Activated naive CD8-positive, alpha-beta T cell treated with anti-CD3 and anti-CD28 coated beads, Interleukin-2, amount 50 U/mL, for 16 hours (primary cell): ENCODE measurements around the gene DYRK4.

ENCODE experiments used
- DNase-seq: peaks from one replicate; pipeline ENCODE4 v3.0.0-alpha.2; 2020; ENCODE audit warnings: low read depth, low spot score

Gene DYRK4

DNA sequence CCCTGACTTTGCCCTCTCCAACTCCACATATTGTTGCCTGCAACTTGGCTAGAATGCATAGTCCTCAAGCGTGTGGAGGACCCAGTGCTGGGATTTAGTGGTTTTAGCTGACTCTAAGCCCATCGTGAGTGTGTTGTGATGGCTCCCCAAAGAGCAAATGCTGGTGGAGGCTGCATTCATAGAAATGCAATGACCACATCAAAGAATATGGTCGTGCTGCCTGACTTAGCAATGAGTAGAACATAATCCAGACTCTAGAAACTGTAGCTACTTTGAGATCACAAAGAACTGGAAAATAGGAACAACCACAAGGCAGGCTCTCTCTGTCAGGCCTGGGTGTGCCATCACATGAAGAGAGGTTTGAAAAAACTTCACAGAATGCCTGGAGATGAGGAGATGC lies 1.3 kb downstream of the DYRK4 start:
- no peak for DNase-seq

DNA sequence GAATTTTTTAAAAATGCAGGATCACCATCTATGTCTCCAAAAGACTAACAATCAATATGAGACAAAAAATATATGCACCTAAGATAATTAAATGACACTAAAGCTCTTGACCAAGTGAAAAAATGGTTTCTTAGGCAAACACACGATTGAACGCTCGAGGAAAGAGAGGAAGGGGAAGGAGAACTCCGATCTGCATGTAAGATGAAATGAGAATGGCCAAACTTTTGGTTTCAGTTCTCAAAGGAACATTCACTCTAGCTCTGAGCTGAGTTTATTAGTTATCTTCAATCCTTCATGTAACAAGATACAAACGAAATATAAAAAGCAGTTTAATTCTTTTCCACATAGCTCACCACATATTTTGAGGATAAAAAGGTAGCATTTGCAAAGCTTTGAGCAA lies 2.8 kb downstream of the DYRK4 start:
- DNase-seq = no peak

GRCh38 chr12:4566474-4566873 lies 4.5 kb downstream of the DYRK4 start:
- DNase-seq = no peak

DNA sequence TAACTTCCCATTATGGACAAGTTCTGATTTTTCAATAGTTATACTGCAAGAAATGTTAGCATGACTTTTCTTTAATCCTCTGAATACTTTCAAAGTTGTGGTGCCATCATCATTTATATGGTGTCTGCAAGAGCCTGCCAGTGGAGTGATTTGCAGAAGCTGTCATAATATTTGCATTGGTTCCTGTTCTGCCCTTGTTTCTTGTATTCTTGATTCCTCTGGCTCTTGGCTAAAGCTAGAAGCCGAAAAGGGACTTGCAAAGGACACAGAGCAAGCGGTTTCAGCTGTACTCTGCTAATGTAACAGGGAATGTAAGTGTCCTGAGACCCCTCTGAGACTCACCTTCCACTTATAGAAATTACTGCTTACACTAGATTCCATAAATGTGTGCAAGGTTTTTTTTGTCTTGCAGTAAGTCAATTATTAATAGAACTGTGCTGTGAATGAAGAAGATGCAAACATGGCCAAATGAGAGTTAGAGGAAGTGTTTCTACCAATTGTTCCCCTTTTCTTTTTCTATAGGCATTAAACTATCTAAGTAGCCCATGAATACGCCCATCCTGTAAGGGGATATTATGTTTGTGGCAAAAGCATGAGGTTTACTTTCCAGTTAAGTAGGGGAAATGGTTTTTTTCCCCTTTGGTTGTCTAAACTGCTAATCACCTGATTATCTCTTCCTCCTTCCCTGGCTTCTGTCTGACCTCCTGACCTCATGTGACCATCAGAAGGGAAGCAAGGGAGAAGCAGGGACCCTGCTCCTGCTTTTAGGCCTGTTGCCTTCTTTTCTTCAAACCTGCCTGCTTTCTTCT lies 5.3 kb downstream of the DYRK4 start:
- no peak for DNase-seq

DNA sequence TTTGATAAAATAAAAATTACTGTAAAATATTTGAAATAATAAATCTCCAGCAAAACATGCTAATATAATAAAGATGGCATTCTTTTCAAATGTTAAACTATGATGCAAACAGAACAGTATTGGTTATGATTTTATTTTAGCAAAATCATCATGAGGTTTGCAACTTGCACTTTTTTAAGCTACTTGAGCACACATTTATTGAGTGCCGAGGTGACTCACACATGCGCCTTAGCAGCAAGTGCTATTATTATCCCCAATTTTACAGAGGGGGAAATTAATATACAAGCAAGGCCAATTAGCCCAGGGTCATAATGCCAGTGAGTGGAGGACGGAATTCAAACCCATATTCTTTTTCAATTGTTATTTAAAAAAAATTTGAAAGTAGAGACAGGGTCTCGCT lies 7.3 kb downstream of the DYRK4 start:
- no peak for DNase-seq

- no peak for DNase-seq
Observed at GRCh38 chr12:4572680-4573079, 10.7 kb downstream of the DYRK4 start.

DNA sequence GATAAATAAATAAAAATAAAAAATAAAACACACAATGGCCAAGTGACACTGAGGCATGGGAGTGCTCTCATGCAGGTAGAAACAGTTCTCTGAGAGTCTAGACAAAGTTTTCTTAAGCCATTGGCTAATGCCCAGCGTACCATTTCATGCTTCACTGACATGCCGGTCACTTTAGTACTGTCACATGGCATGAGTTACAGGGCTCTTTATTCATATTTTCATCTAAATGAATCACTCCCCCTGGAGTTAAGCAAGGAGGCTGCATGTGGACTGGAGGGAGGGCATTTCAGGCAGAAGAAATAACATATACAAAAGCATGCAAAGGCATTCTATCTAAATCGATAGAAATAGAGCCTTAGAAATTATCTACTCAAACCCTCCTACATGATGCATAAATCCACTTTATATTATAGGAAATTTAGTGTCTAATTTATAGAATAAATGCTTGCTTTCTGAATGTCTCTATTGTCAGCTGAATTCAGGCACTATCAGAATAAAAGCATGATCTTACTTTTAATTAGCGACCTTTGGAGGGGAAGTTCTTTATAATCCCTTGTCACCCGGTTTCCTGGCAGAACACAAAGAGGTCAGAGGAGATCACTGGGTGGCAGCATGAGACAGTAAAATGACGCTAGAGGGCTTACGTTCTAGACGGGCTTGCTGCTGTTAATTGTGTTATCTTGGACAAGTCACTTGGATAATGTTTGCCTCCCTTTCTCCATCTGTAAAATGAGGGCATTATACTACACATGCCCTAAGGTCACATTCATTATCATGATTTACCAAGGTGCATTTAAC lies 17.5 kb downstream of the DYRK4 start:
- no peak for DNase-seq

DNA sequence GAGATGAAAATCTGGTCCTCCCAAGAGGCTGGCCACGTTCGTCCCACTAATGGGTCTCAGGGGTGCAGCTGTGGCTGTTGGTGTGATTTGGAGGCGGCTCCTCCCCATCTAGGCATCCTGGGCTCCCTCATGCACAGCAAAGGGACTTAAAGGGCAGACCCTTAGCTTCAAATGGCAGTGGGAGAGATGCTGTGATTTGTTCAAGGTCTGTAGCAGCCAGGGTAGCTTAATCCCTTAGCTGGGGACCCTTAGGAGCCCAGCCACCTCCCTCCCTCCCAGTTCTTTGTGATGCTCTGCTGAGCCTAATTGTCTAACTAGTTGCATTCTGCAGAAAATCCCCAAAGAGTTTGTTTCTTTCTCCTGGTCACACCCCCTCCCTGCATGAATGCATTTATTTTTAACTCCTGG lies 18.3 kb downstream of the DYRK4 start:
- no peak for DNase-seq

DNA sequence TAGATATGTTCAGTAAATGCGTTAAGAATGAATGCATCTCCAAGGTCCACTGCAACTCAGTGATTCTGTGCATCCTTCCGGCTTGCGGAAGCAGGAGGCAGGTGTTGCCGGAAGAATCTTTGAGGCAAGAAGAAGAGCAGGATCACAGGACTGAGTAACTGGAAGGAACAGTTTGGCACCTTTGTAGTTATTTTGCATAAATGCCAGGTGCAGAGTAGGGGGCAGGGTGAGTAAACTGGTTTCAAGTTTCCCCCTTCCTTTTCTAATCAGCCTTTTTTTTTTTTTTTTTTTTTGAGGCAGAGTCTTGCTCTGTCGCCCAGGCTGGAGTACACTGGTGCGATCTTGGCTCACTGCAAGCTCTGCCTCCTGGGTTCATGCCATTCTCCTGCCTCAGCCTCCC lies 22.3 kb downstream of the DYRK4 start:
- DNase-seq = no peak

DNA sequence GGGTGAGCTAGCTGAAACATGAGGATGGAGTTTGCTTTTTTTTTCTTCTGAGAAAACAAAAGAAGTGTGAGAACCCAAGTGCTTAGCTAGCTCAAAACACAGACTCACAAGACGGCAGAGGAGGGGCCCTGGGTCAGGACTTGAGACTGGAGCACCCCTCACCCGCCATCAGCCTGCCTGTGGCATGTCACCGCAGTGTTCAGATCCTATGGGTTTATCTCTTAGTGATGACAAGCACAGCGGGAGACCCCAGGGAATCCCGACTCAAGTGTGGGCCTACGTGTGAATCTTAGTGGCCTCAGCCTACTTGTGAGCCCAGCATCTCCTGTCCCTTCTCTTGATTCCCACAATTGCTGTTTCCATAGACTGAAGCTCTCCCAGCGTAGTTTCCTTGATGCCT lies 22.9 kb downstream of the DYRK4 start:
- DNase-seq = no peak

GRCh38 chr12:4586500-4586899 lies 24.5 kb downstream of the DYRK4 start:
- DNase-seq = no peak

DNA sequence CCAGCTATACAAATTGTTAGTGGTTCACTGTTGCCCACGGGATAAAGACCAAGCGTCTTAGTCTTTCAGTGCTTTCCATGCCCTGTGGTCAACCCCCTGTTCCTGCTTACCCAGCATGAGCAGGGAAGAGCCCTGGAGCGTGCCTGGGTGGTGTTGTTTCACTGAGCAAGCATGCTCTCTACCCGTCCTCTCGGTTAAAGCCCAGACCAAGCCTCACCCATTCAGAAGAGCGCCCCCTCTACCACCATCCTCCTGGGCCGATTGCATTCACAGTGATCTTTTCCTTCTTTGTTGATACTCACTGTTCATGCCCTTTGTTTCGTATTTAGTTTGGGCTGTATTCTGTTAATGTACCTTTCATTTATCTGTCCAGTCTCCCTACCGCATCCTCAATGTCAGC lies 25.1 kb downstream of the DYRK4 start:
- DNase-seq = no peak

DNA sequence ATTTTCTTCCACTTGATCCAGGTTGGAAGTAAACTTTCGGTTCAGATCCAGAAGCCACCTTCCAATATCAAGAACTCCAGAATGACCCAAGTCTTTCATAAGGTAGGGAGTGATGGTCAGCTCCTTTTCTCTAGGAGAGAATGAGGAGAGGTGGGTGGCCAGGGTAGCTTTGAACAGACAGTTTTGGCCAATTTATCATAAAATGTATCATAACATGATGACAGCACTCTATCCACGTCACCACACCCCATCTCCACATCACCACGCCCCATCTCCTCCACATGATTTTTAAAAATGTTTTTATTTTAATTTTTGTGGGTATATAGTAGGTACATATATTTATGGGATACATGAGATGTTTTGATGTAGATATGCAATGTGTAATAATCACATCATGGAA lies 26.9 kb downstream of the DYRK4 start:
- DNase-seq = no peak

GRCh38 chr12:4589941-4590340 lies 27.9 kb downstream of the DYRK4 start:
- DNase-seq = no peak

GRCh38 chr12:4591180-4591687 lies 29.2 kb downstream of the DYRK4 start:
- DNase-seq = no peak

DNA sequence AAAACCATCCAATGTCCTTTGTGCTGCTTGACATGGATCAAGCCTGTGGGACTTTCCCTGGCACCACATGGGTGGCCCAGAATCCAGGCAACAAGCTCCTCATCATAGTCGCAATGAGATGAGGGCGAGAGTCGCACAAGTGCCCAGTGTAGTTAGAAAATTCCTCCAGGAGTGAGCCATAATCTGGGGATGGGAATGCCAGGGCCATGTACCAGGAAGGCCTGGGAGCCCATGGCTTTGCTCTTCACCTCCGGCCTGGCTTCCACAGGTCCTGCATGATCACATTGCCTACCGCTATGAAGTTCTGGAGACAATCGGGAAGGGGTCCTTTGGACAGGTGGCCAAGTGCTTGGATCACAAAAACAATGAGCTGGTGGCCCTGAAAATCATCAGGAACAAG lies 33.9 kb downstream of the DYRK4 start:
- no peak for DNase-seq

- no peak for DNase-seq
Observed at GRCh38 chr12:4603421-4603820, 41.4 kb downstream of the DYRK4 start.

DNA sequence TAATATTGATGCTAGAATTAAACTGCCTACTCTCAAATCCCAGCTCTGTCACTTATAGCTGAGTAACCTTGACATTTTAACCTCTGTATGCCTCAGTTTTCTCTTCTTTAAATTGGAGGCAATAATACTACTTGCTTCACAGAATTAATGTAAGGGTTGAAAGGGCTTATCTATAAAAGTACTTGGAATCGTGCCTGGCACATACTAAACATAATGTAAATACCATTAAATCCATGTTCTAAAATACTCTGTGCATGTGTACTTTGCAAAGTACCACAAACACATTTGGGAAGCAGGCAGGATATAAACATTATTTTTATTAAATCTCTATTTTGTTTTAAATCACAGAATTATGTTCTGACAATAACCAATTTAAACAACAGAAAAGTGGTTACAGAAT lies 41.9 kb downstream of the DYRK4 start:
- DNase-seq = no peak

DNA sequence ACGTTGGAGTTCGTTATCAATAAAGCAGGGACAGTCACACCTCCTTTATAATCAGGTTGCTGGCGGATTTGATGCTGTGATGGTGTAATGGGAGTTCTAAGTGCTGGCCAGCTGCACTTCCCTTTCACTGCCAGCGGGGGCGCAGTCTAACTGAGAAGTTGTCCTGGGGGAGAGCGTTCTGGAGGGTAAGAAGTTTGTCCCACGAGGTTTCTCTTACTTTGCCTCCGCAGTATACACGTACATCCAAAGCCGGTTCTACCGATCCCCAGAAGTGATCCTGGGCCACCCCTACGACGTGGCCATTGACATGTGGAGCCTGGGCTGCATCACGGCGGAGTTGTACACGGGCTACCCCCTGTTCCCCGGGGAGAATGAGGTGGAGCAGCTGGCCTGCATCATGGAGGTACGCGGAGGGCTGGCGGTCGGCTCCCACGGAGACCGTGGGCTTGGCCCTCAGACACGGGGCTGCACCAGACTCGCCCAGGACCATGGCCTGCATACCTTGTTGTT lies 42.7 kb downstream of the DYRK4 start:
- DNase-seq = peak; percentile 55

- DNase-seq = no peak
Observed at GRCh38 chr12:4607056-4607455, 45.0 kb downstream of the DYRK4 start.

GRCh38 chr12:4609071-4609470 lies 47.1 kb downstream of the DYRK4 start:
- DNase-seq = no peak

GRCh38 chr12:4610481-4610880 lies 48.5 kb downstream of the DYRK4 start:
- DNase-seq = no peak

GRCh38 chr12:4615667-4616066 lies 53.7 kb downstream of the DYRK4 start:
- DNase-seq = no peak
